Measurements from ENCODE around the gene PACRG. TPM values are rescaled to one million over a fixed set of nuclear protein-coding genes. Genes with fewer than 3 reads are reported as not detected.
A peak's percentile ranks its signal among the peaks of the same experiment; 100 is the strongest.

Gene PACRG
- total RNA-seq, 1 donor from 2014 or later: 0.20 TPM

DNA sequence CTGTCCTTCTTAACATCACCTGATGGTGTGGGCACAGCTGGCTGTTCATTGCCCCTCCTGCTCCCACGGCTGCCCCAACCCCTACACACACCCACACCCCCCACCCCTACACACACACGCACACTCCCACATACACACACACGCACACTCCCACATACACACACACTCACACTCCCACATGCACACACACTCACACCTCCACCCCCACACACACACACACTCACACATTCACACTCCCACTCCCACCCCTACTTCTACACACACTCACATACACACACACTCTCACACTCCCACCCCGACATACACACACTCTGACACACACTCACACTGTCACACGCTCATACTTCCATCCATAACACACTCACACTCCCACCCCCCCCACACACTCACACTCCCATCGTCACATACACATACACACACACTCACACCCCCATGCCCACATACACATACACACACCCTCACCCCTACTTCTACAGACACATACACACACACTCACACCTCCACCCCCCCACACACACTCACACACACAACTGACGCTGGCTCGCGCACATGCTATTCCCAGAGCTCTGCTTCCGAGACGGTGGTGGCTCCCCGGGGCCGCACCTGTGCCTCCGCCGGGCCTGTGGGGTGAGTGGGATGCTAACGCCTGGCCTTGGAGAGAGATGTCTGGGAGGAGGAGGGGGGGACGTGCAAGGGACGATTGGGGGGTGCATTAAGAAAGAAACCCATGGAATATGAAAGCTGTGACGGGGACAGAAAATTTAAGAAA, 512.0 kb downstream of the PACRG start:
- no peak for DNase-seq (ENCODE audit: low read depth in 2 of 2)

DNA sequence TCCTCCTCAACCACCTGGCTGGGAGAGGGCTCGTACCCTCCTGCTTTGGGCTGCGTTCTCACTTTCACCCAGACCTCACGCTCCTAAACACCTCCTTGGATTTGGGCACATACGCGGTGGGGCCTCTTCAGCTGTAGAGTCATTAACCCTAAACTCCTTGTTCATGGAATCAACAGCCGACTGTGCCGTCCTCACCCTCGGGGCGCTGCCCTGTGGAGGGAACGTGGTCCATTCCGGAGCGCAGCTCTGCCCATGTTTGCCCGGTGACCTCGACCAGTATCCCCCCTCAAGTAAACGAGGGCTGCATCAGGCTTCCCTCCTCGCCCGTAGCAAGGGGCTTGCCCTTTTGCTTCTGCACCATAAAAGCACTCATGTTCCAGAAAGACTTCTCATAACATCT, 512.8 kb downstream of the PACRG start:
- DNase-seq (ENCODE audit: low read depth in 2 of 2): no peak

DNA sequence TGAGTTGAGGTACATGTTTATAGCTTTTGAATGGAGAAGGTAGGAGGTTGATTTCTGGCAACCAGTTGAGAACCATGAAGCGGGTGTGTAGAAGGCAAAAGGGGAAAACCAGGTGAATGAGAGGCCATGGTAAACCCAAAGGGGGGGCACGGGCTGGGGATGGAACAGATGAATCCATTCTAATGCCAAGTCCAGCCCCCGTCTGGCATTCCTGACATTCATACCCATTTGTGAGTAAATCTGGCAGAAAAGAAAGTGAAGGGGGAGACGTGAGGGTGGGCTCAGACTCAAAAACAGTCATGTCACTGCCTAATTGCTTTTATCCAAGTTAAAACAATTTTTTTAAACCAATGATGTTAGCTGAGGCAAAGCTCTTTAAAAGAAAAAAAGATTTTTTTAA, 513.9 kb downstream of the PACRG start:
- DNase-seq (ENCODE audit: low read depth in 2 of 2): no peak

- no peak for DNase-seq (ENCODE audit: low read depth in 2 of 2)
Observed at GRCh38 chr6:163243083-163243482, 515.3 kb downstream of the PACRG start.

DNA sequence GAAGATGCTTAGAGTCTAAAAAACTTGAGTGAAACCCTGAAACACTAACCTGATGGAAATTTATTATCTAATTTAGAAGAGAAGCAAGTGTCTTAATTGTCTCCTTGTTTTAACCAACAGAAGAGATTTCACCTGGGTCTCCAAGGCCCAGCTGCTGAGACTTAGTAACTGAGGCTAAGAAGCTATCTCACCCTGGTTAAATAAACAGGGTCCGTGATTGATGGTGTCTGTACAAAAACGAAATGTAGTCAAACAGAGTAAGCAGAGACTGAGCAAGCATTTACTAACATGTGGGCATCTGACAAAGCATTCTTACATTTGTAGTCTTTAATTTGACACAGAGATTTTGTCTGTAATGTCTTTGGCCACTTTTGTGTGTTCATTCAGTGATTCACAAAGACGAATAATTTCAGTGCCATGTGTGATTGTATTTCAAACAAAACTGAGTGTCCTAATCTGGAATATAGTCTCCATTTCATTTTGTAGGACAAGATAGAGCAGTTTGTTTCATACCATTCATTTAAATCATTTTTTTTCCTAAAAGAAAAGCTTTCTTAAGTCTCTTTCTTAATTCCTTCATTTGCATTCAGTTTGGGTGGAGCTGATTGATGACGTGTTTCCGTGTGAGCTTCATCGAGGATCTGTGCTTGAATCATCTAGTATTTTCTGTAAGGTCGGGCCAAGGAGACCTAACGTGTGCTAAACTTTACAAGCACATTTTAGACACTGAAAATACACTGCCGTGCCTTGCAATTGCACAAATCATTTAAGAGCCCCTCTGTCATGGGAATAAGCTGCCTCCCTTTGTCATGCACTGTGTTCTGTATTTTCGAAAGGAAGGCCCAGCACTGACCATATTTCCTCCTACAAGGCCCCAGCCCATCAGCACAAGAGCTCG, 516.2 kb downstream of the PACRG start:
- DNase-seq (ENCODE audit: low read depth in 2 of 2): peak in 1 of 2 donors; percentile 18

- DNase-seq (ENCODE audit: low read depth in 2 of 2): no peak
Observed at GRCh38 chr6:163248051-163248450, 520.3 kb downstream of the PACRG start.

- peak; percentile 56 to 71 for DNase-seq (ENCODE audit: low read depth in 2 of 2)
Observed at GRCh38 chr6:163249651-163250101, 521.9 kb downstream of the PACRG start.

GRCh38 chr6:163250116-163250515, 522.3 kb downstream of the PACRG start:
- no peak for DNase-seq (ENCODE audit: low read depth in 2 of 2)

- DNase-seq (ENCODE audit: low read depth in 2 of 2): no peak
Observed at GRCh38 chr6:163252061-163252591, 524.4 kb downstream of the PACRG start.

DNA sequence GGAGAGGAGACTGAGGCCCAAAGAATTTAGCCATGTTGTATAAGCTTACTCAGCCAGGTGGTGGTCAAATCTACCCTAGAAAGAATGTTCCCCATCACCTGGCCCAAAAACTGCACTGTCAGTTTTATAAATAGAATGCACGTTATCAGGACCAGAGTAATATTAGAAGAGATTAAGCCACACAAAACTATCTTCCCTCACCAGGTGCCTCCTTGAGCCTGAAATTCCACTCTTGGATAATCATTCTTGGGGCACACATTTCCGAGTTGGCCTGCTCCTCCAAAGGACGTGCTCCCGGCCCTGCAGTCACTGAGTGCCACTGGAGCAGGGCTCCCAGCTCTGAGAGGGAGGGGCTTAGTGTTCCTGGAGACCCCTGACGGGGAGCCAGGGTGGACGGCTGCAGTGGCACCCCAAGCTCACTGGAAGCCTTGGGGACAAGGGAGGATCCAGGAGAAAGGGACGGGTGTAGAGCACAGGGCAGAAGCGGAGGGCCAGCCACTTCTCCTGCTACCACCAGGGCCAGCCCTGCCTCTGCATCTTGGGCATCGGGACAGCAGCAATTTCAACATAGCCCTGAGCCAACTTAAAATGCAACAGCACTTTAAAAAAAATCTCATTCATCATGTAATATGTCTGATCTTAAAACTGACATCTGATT, 525.9 kb downstream of the PACRG start:
- DNase-seq (ENCODE audit: low read depth in 2 of 2): no peak

DNA sequence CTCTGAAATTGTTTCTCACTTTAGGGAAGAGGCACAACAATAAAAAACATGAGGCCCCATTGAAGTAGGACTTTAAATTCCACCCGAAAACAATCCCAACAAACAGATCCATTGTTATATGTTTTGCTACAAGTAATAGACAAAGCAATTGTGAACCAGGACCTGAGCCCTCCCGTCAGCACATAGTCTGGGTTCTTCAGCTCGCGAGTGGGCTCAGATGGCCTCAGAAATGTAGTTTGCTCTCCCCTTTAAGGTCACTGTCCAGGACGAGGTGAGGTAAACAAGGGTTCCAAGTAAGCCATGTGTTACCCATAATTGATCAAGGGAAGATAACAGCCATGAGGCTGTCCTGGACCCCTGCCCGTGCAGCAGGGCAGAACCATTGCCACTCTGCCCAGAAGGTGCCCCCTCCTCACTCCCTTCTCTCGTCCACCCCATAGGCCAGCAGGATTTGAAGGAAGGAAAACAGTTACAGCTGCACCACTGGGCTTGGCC, 526.6 kb downstream of the PACRG start:
- DNase-seq (ENCODE audit: low read depth in 2 of 2): no peak

DNA sequence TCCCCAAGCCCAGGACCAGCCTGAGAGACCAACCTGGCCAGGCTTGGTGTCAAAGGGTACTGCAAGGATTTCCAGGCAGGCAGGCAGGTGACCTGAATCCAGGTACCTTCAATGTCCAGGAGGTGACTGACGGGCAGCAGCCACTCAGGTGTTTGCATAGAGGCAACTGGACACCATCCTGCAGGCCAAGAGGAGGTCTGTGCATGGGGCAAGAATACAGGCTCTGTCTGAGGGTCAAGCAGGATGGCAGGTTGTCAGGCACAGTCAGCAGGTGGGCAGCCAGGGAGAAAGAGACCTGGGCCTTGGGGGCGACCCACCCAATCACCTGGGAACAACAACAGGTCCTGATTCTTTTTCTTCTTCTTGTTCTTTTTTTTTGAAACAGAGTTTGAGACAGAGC, 527.5 kb downstream of the PACRG start:
- no peak for DNase-seq (ENCODE audit: low read depth in 2 of 2)

GRCh38 chr6:163259689-163260088, 531.9 kb downstream of the PACRG start:
- no peak for DNase-seq (ENCODE audit: low read depth in 2 of 2)

GRCh38 chr6:163260111-163260895, 532.5 kb downstream of the PACRG start:
- DNase-seq (ENCODE audit: low read depth in 2 of 2): peak; percentile 9 to 40

DNA sequence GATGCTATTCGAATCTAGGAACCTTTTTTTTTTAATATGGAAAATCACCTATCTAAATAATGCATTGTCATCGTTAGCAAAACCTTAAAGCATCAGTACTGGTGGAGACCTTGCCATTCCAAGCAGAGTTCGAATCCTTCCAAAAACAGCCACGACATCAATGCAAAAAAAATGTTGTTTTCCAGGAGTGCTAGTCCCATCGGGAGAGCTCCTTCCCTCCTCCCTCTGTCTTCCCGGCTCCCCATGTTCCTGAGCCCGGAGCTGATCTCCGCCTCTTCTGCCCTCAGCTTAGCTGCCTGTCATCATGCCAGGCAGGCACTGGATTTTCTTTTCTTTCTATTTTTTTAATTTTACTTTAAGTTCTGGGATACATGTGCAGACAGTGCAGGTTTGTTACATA, 533.1 kb downstream of the PACRG start:
- DNase-seq (ENCODE audit: low read depth in 2 of 2): no peak

- DNase-seq (ENCODE audit: low read depth in 2 of 2): no peak
Observed at GRCh38 chr6:163261361-163261760, 533.6 kb downstream of the PACRG start.

- no peak for DNase-seq (ENCODE audit: low read depth in 2 of 2)
Observed at GRCh38 chr6:163262080-163262479, 534.3 kb downstream of the PACRG start.

DNA sequence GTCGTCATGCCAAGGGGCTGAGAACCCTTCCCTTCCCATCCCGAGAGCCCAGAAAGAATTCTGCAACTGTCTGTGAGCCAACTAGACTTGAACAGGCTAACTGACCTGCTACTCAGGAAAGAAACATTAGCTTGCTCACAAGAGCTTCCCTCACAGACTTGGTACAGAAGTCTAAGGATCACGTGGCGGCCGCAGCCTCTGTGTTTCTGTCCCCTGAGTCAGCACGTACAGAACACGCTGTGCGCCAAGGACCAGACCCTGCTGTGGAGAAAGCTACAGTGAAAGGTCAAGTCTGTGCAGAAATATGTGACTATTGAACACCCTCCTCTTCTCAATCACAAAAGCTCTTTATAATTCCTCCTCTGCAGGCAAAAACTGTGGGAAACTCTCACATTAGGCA, 535.4 kb downstream of the PACRG start:
- no peak for DNase-seq (ENCODE audit: low read depth in 2 of 2)

DNA sequence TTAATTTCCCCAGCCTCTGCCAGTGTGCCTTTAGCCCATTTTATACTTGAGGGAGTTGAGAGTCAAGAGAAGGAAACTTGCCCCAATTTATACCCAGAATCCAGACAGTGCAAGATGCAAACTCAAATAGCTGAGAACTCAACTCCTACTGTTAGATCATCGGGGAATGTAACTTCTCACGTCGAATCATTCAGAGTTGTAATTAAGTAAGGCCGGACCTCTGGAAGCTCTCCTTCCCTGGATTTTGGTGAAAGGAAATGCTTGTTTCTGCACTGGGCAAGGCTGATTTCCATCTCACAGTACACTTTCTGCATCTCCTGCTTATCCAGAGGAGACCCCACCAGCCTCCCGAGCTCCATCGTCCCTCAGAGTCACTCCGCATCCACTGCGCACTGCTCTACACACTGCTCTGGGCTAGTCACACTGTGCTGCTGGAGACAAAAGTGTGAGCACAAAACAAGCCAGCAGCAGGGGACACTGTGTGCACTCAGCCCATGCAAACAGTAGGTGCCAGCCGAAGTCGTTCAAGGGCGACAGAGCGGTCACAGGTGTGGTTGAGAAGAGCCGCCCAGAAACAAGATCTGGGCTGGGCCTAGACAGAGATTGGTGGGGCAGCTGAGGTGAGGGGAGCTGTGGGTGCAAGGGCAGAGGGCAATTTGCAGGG, 536.4 kb downstream of the PACRG start:
- no peak for DNase-seq (ENCODE audit: low read depth in 2 of 2)

- no peak for DNase-seq (ENCODE audit: low read depth in 2 of 2)
Observed at GRCh38 chr6:163264662-163265035, 536.9 kb downstream of the PACRG start.

All from lung microvascular endothelial cell (primary cell).